GM18861 (cell line): ENCODE data around the gene HIVEP3.

ENCODE experiments used
- ATAC-seq: cut with Tn5 transposase; IDR thresholded peaks from one replicate; pipeline ENCODE4 v1.9.1; 2021; ENCODE audit not compliant: unreplicated experiment

HIVEP3 gene

GRCh38 chr1:41716188-41717130 lies 202.3 kb downstream of the HIVEP3 start:
- ATAC-seq, result no peak

GRCh38 chr1:41715441-41716095 lies 203.2 kb downstream of the HIVEP3 start:
- ATAC-seq, result no peak

- no peak for ATAC-seq
These were observed 203.9 kb downstream of the HIVEP3 start for GRCh38 chr1:41714638-41715389.

- no peak for ATAC-seq
These were observed 205.0 kb downstream of the HIVEP3 start for GRCh38 chr1:41713557-41714327.

- ATAC-seq, result no peak
These were observed 205.6 kb downstream of the HIVEP3 start for GRCh38 chr1:41713141-41713540.

GRCh38 chr1:41712695-41713094 lies 206.0 kb downstream of the HIVEP3 start:
- ATAC-seq, result no peak

- no peak for ATAC-seq
These were observed 206.6 kb downstream of the HIVEP3 start for GRCh38 chr1:41712081-41712480.

GRCh38 chr1:41711581-41711980 lies 207.1 kb downstream of the HIVEP3 start:
- no peak for ATAC-seq

- no peak for ATAC-seq
These were observed 207.7 kb downstream of the HIVEP3 start for GRCh38 chr1:41710980-41711379.

GRCh38 chr1:41709873-41710272 lies 208.8 kb downstream of the HIVEP3 start:
- no peak for ATAC-seq

GRCh38 chr1:41709331-41709730 lies 209.4 kb downstream of the HIVEP3 start:
- no peak for ATAC-seq

GRCh38 chr1:41708332-41708731 lies 210.4 kb downstream of the HIVEP3 start:
- no peak for ATAC-seq

- no peak for ATAC-seq
These were observed 210.9 kb downstream of the HIVEP3 start for GRCh38 chr1:41707793-41708192.

- ATAC-seq, result no peak
These were observed 212.9 kb downstream of the HIVEP3 start for GRCh38 chr1:41705798-41706197.

GRCh38 chr1:41704196-41704595 lies 214.5 kb downstream of the HIVEP3 start:
- no peak for ATAC-seq

GRCh38 chr1:41702771-41703170 lies 216.0 kb downstream of the HIVEP3 start:
- ATAC-seq, result no peak

- ATAC-seq, result no peak
These were observed 217.7 kb downstream of the HIVEP3 start for GRCh38 chr1:41700986-41701535.

GRCh38 chr1:41700581-41700980 lies 218.1 kb downstream of the HIVEP3 start:
- ATAC-seq, result no peak

GRCh38 chr1:41699861-41700248 lies 218.9 kb downstream of the HIVEP3 start:
- ATAC-seq, result no peak
